SIG-M5 treated with dmso at 0.1 percent for 504 hours (cell line): Measurements from ENCODE around the gene LAGE3.
"Not testable (repeated sequence)": the region's sequence is repeated elsewhere in the genome, so short reads cannot be mapped to it uniquely, and the experiment has no call there.

Experiments
- DNase-seq: peaks from one replicate; lab custom pipeline; 2025; ENCODE audit not compliant: unreplicated experiment; lab: John Stamatoyannopoulos, UW

The LAGE3 gene

GRCh38 chrX:154502989-154503388 lies 23.9 kb upstream of the LAGE3 start:
- no peak for DNase-seq

DNA sequence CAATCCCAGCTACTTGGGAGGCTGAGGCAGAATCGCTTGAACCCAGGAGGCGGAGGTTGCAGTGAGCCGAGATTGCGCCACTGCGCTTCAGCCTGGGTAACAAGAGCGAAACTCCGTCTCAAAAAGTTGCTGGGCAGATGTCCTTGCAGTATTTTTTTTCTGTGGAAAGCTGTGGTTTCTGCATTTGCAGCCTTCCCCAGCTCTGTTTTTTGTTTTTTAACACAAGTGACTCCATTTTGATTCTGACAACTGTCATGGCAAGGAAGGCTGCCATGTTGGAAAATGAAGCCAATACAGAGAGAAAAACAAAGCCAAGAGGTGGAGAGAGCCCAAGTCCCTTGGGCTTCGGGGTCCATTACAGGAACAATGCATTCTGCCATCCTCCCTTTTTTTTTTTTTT lies 23.0 kb upstream of the LAGE3 start:
- DNase-seq = no peak

DNA sequence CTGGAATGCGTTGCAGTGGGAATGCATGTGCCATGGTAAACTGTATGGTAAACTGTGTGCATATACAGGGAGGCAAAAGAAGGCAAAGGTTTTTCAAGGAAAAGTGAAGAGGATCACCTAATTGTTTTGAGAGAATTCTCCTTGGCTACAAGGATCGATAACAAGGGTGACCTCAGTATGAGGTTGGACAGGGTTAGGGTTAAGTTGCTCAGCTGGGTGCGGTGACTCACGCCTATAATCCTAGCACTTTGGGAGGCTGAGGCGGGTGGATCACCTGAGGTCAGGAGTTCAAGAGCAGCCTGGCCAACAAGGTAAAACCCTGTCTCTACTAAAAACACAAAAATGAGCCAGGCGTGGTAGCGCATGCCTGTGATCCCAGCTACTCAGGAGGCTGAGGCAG lies 22.3 kb upstream of the LAGE3 start:
- DNase-seq = not testable (repeated sequence)

- not testable (repeated sequence) for DNase-seq
Observed at GRCh38 chrX:154496591-154497137, 17.6 kb upstream of the LAGE3 start.

- DNase-seq = no peak
Observed at GRCh38 chrX:154495472-154495922, 16.4 kb upstream of the LAGE3 start.

DNA sequence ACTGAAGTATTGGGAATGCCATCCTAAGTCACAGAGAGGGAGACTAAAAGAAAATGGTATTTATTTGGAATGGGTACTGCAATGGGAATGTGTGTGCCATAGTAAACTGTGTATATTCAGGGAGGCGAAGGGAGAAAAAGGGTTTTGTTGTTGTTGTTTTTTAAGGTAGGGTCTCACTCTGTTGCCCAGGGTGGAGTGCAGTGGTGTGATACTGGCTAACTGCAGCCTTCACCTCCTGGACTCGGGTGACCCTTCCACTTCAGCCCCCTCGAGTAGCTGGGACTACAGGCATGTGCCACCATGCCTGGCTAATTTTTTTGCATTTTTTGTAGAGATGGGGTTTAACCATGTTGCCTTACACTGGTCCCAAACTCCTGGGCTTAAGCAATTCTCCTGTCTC lies 15.6 kb upstream of the LAGE3 start:
- DNase-seq = no peak

DNA sequence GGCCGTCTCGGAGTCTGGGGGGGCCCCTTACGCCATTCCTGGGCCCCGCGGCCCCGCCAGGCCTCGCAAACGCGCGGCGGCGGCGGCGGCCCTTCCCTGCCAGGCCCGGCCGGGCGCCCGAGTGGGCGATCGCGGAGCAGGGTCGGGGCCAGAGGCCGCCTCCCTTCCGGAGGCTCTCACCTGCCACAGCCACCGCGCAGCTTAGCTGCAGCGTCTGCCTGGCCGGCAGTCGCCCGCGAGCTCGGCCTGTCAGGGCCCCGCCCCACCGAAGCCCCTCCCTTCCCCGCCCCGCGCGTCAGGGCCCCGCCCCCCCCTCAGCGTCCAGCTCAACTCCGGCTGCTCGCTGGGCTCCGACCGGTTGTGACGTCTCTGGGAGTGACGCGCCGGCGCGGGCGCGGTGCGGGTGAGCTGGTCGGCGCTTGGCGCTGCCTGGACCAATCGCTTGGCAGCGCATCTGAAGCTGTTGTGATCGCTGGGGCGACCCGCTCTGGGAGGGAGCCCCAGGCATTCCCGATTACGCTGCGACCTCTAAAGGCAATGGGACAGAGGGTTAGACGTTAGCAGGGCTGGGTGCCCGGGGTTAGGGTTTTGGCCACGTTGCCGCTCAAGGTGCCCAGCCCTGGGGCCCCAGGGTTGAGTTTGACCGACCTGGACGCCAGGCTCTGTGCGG lies 11.5 kb upstream of the LAGE3 start, which contains the start of gene SLC10A3:
TSS of gene SLC10A3 (minus strand) at position 216 of the 670 bp plus-strand sequence. CDS start 1,689 bp downstream, outside the sequence.
- peak; percentile 83 for DNase-seq

DNA sequence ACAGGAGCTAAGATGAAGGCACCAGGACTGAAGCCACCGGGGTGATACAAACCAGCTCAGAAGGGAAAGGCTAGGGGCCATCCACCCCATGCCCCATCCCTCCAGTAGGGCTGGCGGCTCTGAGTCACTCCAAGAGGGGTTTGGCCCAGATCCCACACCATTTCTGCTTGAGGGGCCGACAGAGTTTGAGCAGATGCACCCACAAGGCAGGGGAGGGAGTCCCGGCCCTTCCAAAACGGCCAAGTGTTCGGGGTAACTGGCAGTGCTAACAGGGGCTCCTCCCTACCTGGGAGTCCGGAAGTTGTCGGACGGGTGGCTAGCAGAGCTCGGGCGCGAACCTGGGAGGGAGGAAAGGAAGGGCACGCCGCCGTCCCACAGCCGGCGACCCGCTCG lies 10.9 kb upstream of the LAGE3 start:
- DNase-seq = no peak

- no peak for DNase-seq
Observed at GRCh38 chrX:154489182-154489581, 10.1 kb upstream of the LAGE3 start.

DNA sequence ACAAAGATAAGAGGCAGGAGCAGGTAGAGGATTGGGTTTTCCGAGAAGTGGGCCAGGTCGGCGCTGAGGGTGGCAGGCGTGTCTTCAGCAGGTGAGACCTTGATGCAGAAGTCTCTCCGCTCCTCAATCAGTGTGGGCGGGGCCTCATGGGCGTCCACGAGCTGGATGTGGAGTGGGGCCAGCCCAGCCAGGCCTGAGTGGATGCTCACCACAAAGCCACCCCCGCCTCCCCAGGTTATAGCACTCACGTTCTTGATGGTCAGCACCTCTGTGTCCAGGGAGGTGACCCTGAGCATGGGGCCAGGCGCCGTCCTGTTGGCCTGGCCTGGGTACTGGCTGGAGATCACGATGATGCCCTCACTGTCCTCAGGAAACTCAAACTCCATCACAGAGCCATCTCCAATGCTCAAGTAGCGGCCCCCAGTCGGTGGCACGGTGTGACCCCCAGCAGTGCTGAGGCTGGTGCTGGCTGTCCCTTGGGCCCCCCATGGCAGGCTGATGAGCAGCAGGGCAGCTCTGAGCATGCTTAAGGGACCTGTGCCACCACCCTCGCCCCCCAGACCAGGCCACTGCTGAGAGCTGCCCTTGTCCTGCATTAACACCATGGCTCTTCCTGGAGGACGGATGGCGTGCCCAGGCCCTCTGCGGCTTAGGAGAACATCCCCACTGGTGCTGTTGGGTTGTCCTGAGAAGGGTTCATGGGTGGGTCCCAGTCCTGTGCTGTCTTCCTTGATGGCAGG lies 9.4 kb upstream of the LAGE3 start:
- no peak for DNase-seq

GRCh38 chrX:154487518-154488290 lies 8.6 kb upstream of the LAGE3 start:
- no peak for DNase-seq

GRCh38 chrX:154486396-154487207 lies 7.5 kb upstream of the LAGE3 start, which contains the start of gene UBL4A:
Gene UBL4A, minus strand, starts transcription at chrX:154486615. Its CDS starts 31 bp downstream, at chrX:154486584.
- peak; percentile 45 for DNase-seq

- no peak for DNase-seq
Observed at GRCh38 chrX:154486052-154486395, 6.9 kb upstream of the LAGE3 start.

GRCh38 chrX:154485150-154486051 lies 6.3 kb upstream of the LAGE3 start:
- DNase-seq = no peak

DNA sequence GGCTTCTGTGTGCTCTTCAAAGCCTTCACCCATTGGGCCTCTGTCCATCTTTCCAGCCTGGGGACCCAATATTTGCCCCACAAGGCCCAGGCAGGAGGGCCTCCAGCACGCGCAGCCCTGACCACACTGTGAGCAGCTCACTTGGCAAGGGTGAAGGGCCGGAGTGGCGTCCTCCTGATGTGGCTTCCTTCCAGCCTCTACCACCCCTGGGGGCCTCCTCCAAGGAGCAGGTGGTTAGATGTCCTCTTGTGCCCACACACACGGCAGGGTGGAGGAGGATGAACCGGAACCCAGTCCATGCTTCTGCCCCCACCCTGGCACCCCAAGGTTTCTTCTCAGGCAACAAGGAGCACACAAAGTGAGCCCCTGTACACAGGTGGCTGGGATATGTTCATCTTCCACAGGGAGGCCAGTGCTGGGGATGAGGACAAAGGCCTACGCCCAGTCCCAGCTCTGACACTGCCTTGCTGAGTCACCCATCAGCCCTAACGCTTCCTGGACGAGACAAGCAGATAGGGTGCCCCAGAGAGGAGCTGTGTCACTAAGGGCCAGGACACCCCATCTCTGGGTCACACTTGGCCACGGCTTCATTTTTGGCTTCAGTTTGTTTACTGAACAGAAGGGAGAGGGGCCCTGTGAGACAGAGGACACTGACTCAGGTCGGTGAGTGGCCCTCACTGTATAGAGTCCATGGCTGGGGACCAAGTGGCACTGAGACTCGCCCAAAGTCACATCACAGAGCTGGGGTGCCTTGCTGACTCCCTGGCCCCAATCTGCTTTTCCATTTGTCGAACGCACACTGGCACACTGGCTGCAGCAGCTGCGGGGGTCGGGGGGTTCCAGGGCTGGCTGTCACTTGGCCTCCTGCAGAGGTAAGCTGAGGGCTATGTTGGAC lies 5.4 kb upstream of the LAGE3 start:
- peak; percentile 28 for DNase-seq

DNA sequence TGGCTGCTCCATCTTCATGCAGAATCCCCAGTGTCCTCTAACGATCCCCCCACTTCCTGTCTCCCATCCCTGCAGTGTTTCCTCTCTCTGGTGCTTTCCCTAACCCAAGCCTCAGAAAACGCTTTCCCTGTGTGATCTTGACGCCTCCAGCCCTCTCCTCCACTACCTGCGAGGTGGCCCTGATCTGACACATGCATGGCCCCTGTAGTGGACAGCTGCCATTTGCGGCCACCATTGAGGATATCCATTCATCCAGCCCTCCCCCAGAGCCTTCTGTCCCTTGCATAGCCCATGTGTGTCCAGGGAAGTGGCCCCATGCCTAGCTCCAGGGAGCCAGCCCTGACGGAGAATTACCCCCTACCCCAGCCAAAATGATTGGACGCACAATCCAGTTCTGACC lies 4.2 kb upstream of the LAGE3 start:
- no peak for DNase-seq

DNA sequence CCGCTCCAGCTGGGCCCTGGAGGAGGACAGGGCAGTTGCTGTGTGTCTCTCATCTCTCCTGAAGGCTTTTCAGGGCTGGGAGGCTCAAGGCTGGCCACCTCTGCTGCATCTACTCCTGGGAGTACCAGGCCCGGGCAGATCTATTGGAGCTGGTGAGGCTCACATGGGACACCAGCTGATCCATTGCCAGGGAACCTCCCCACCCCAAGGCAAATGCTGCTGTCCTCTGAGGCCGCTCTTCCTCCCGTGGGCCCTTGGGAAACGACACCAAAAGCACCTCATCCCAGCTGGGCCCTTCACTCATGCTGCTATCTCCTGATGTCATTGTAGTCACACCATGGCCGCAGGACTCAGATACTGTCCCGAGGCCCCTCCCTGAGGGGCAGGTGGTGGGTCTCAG lies 3.7 kb upstream of the LAGE3 start:
- DNase-seq = no peak

DNA sequence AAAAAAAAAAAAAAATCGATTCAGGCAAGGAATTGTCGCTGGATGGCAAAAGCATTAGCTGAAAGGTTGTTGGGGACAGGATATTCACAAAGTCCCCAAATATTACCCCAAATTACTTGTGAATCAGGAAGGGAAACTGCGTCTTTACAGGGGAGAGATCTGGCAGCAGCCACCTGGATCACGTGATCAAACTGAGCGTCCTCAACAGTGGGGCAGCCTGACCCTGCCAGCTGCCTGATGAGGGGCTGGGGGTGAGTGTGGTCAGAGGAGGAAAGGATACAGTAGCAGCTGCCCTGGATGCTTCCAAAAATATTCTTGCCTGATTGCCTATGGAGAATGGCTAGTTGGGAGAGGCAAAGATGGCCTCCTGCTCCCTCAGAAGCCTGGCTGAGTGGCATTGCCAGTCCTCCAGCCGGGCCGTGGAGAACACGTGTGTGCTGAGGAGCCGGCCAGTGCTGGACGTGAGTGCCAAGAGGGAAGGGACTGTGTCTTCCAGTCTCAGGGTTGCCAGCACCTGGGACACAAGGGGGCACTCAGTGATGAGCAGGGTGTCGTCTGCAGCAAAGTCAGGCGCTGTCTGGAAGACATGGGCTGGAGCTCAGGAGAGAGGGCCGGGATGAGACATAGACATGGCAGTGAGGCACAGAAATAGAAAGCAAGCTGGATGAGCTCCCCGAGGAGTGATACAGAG lies 3.0 kb upstream of the LAGE3 start:
- DNase-seq = no peak
